ENCODE results near the gene PTGIS.

DNA sequence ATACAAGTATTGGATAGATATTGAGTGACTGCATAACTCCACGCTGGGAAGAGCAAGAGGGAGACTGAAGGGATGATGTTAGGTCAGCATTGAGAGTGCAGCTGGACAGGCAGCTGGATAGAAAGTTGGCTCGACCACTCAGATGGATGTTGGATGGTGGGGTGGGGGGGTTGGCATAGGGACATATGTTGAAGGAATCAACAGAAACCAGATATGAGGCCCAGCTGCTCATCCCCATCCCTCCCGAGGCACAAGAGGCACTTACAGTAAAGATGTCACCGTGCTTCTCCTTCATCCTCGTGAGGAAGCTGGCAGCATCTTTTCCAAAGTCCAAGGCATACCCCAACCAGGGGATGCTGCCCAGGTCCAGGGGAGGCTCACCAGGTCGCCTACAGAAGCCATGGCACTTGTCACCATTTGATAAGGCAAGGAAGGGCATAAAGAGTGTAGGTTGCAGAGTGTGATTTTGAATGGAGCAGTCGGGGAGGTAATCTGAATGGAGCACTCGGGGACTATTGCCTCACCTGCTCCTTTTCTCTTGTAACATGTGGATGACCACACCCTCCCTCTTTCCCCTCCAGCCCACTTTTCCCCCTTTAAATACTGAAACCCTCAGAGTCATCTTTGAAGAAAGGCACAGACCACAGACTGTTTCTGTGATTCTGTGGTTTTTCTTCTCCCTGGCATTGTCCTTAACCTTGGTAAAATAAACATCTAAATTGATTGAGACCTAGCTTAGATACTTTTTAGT lies 18.0 kb downstream of the PTGIS start:
- TF ChIP-seq, protein P1, sequence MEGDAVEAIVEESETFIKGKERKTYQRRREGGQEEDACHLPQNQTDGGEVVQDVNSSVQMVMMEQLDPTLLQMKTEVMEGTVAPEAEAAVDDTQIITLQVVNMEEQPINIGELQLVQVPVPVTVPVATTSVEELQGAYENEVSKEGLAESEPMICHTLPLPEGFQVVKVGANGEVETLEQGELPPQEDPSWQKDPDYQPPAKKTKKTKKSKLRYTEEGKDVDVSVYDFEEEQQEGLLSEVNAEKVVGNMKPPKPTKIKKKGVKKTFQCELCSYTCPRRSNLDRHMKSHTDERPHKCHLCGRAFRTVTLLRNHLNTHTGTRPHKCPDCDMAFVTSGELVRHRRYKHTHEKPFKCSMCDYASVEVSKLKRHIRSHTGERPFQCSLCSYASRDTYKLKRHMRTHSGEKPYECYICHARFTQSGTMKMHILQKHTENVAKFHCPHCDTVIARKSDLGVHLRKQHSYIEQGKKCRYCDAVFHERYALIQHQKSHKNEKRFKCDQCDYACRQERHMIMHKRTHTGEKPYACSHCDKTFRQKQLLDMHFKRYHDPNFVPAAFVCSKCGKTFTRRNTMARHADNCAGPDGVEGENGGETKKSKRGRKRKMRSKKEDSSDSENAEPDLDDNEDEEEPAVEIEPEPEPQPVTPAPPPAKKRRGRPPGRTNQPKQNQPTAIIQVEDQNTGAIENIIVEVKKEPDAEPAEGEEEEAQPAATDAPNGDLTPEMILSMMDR (optimal IDR thresholded peaks at IDR 0.05 in 1 of 3, IDR thresholded peaks at IDR 0.05 in 1 of 3, conservative IDR thresholded peaks at IDR 0.05 in 1 of 3; ENCODE audit: extremely low read depth in 1 of 3, insufficient read depth in 2 of 3, low read length in 3 of 3) = no peak
- TF ChIP-seq EZH2 (IDR thresholded peaks at IDR 0.05; ENCODE audit: low read length) = no peak

Data from keratinocyte (primary cell).